Chondrocyte (in vitro differentiated cells): Measurements from ENCODE around the gene TECR. TPM values are rescaled to one million over a fixed set of nuclear protein-coding genes. Genes with fewer than 3 reads are reported as not detected.
"Not testable (repeated sequence)": the region's sequence is repeated elsewhere in the genome, so short reads cannot be mapped to it uniquely, and the experiment has no call there.

Source experiments
- DNase-seq: peaks from one replicate; pipeline ENCODE4 v3.0.0; 2021; ENCODE audit warnings: mixed read lengths, low spot score
- H3K27ac Mint-ChIP-seq: one replicate; pipeline ENCODE4 v1.8.0; 2021; ENCODE audit warnings: mild to moderate bottlenecking, moderate library complexity, mixed read lengths; ENCODE audit not compliant: unreplicated experiment
- H3K27me3 Mint-ChIP-seq: 2 replicates; pipeline ENCODE4 v1.8.0; 2021; ENCODE audit warnings: low read depth, mixed read lengths
- H3K36me3 Mint-ChIP-seq: 2 replicates; pipeline ENCODE4 v1.8.0; 2021; ENCODE audit warnings: low read depth, mixed read lengths
- H3K4me1 Mint-ChIP-seq: 2 replicates; pipeline ENCODE4 v1.8.0; 2021; ENCODE audit warnings: low read depth, mild to moderate bottlenecking, mixed read lengths
- H3K4me3 Mint-ChIP-seq: one replicate; pipeline ENCODE4 v1.8.0; 2021; ENCODE audit warnings: mild to moderate bottlenecking, moderate library complexity, mixed read lengths; ENCODE audit not compliant: unreplicated experiment
- H3K9me3 Mint-ChIP-seq: 2 replicates; pipeline ENCODE4 v1.8.0; 2021; ENCODE audit warnings: low read depth, mixed read lengths
- total RNA-seq: library from RNA; stranded (reverse); gene quantifications from 3 replicates; pipeline ENCODE4 v1.2.1, GENCODE V29; 2021
- TF ChIP-seq, protein P1 (sequence below): fragments of 200-600 bp; sonication (generic); IDR thresholded peaks from 2 replicates; pipeline ENCODE4 v1.5.0; 2021; ENCODE audit warnings: antibody characterized with exemption, mild to moderate bottlenecking, moderate library complexity

The TECR gene
- total RNA-seq, 1 donor from 2014 or later, result 70.7 TPM

- Mint-ChIP-seq H3K36me3 (no peaks in the 10 kb centered on the region), H3K27ac (no peak within 1 kb of the TSS), H3K4me3 (no peak within 1 kb of the TSS), H3K9me3 (no peaks in the 10 kb centered on the region), H3K4me1 (no peaks in the 10 kb centered on the region), H3K27me3 (no peaks in the 10 kb centered on the region)
- no peak for DNase-seq
- TF ChIP-seq, protein P1, sequence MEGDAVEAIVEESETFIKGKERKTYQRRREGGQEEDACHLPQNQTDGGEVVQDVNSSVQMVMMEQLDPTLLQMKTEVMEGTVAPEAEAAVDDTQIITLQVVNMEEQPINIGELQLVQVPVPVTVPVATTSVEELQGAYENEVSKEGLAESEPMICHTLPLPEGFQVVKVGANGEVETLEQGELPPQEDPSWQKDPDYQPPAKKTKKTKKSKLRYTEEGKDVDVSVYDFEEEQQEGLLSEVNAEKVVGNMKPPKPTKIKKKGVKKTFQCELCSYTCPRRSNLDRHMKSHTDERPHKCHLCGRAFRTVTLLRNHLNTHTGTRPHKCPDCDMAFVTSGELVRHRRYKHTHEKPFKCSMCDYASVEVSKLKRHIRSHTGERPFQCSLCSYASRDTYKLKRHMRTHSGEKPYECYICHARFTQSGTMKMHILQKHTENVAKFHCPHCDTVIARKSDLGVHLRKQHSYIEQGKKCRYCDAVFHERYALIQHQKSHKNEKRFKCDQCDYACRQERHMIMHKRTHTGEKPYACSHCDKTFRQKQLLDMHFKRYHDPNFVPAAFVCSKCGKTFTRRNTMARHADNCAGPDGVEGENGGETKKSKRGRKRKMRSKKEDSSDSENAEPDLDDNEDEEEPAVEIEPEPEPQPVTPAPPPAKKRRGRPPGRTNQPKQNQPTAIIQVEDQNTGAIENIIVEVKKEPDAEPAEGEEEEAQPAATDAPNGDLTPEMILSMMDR, result no peak
These were observed 53.5 kb downstream of the TECR start, which contains the start of gene CLEC17A for GRCh38 chr19:14582894-14583340. Gene CLEC17A, plus strand, starts transcription at chr19:14583084. Its CDS starts 77 bp downstream, at chr19:14583161.

- not testable (repeated sequence) for H3K4me3 Mint-ChIP-seq, H3K27me3 Mint-ChIP-seq, H3K4me1 Mint-ChIP-seq, H3K27ac Mint-ChIP-seq, H3K9me3 Mint-ChIP-seq, H3K36me3 Mint-ChIP-seq, DNase-seq
These were observed 55.0 kb downstream of the TECR start for GRCh38 chr19:14584372-14584771.

GRCh38 chr19:14585187-14585586, 55.8 kb downstream of the TECR start:
- H3K9me3 Mint-ChIP-seq, H3K27ac Mint-ChIP-seq, DNase-seq, H3K4me1 Mint-ChIP-seq, H3K36me3 Mint-ChIP-seq, H3K27me3 Mint-ChIP-seq, H3K4me3 Mint-ChIP-seq: not testable (repeated sequence)

DNA sequence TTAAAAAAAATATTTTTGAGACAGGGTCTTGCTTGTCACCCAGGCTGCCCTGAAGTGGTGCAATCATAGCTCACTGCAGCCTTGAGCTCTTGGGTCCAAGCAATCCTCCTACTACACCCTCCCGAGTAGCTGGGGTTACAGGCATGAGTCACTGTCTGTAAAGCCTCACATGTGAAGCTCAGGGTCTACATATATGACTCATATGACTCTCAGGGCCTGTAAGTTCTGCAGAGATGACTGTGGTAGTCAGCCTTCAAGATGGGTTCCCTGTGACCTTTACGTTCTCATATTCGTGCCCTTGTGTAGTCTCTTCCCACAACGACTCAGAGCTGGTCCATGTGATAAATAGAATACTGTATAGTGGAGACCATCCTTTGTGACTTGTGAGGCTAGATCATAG, 60.0 kb downstream of the TECR start:
- DNase-seq, H3K27ac Mint-ChIP-seq, H3K27me3 Mint-ChIP-seq, H3K9me3 Mint-ChIP-seq, H3K4me3 Mint-ChIP-seq, H3K36me3 Mint-ChIP-seq, H3K4me1 Mint-ChIP-seq: not testable (repeated sequence)

DNA sequence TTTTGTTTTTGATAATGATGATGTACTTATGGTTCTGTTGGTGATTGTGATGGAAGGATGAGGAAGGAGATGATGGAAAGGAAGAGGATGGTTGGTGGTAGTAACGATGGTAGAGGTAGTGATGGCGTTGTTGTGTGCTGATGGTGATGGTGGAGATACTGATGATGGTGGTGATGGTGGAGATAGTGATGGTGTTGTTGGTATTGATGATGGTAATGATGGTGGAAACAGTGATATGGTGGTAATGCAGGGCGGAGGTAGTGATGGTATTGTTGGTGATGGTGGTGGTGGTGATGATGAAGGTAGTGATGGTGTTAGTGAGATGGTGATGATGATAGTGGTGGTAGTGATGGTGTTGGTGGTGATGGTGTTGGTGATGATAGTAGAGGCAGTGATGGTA, 66.2 kb downstream of the TECR start:
- TF ChIP-seq, protein P1, result no peak
- Mint-ChIP-seq H3K27me3 (peaks cover 2% of the 10 kb centered on the region), H3K4me3 (no peak overlapping the region), H3K4me1 (no peaks in the 10 kb centered on the region), H3K9me3 (peaks cover 7% of the 10 kb centered on the region), H3K36me3 (no peaks in the 10 kb centered on the region), H3K27ac (no peak overlapping the region)
- no peak for DNase-seq

- Mint-ChIP-seq H3K9me3 (peaks cover 10% of the 10 kb centered on the region), H3K27ac (no peak overlapping the region), H3K27me3 (no peaks in the 10 kb centered on the region), H3K36me3 (no peaks in the 10 kb centered on the region), H3K4me1 (no peaks in the 10 kb centered on the region), H3K4me3 (no peak overlapping the region)
- TF ChIP-seq, protein P1, result no peak
- no peak for DNase-seq
These were observed 70.3 kb downstream of the TECR start for GRCh38 chr19:14599548-14600147.

DNA sequence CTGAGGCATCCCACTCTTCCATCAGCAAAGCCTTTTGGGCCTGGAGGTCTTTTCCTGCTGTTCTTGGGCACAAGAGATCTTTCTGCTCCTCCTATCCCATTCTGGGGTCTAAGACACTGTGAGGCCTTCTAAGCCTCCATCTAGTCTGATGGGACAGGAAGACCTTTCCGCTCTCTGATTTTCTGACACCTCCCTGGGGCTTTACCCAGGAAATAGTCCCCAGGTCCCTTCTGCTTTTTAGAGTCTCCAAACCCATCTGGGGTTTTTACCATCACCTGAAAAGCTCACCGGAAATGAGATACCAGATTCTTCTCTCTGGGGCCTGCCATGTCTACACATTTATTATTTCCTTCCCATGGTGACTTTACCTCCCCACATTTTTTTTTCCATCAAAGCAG, 74.6 kb downstream of the TECR start:
- TF ChIP-seq, protein P1, result no peak
- Mint-ChIP-seq H3K27me3 (no peaks in the 10 kb centered on the region), H3K9me3 (peaks cover 3% of the 10 kb centered on the region), H3K27ac (no peak overlapping the region), H3K4me3 (no peak overlapping the region), H3K36me3 (no peaks in the 10 kb centered on the region), H3K4me1 (no peaks in the 10 kb centered on the region)
- no peak for DNase-seq
